Measurements from ENCODE around the gene AKAP3.
A peak's percentile ranks its signal among the peaks of the same experiment; 100 is the strongest.

AKAP3 gene

DNA sequence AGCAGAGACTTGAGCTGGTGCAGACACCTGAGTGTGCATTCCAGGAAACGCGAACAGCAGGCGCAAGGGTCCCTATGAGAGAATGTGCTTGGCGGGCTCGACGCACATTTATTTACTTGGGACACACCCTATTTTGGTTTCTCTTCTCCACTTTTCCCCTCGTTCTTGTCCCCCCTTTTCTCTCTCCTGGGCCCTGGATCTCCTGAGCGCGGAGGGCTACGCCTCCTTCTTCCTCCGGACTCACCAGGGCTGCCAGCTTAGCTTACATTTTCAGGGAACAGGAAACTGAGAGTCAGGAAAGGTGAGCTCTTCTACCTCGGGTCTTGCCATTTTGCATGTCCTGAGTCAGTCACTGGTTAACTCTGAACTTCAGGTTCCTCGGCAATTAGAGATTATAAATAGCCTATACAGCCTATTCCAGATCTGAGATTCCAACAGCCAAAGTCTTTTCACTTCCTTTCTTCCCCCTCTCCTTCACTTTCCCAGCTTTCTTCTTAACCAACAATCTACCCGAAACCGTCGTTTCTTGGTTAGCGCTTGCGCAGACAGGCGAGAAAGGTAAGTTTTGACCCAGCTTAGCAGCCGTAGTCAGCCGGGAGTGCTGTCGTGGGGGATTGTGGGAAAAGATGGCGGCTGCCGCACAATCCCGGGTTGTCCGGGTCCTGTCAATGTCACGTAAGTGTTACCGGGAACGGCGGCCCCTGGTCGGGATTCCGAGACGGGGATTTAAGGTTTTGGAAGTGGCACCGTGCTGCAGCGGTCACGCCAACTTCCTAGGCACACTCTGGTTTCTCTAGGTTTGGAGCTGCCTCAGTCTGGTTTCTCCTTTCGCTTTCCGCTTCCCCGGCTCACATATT lies at the start of gene AKAP3, which contains the start of gene NDUFA9:
Gene AKAP3 (minus strand): TSS at position 551 of the 857 bp plus-strand sequence. CDS start 10,855 bp downstream, outside the sequence.
Gene NDUFA9 (plus strand): TSS at position 614 of the 857 bp plus-strand sequence. CDS start 13 bp downstream, at position 627.
- peak; percentile 69 for DNase-seq (ENCODE audit: low read depth)

DNA sequence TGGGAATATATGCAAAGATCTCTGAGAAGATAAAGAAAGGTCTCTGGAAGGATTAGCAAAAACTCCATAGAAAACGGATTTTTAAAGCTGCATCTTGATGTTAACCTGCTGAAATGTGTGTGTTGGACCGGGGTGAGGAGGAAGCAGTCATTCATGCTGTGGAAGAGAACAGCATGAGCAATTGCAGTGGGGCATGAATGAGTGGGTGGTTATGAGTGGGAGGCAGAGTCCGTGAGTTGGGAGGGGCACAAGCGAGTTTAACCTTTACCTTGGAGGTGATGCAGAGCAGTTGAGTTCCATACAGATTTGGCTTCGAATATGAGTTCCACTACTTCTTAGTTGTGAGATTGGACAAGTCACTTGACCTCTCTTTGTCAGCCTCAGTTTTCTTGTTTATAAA lies 41.9 kb upstream of the AKAP3 start:
- DNase-seq (ENCODE audit: low read depth) = no peak

DNA sequence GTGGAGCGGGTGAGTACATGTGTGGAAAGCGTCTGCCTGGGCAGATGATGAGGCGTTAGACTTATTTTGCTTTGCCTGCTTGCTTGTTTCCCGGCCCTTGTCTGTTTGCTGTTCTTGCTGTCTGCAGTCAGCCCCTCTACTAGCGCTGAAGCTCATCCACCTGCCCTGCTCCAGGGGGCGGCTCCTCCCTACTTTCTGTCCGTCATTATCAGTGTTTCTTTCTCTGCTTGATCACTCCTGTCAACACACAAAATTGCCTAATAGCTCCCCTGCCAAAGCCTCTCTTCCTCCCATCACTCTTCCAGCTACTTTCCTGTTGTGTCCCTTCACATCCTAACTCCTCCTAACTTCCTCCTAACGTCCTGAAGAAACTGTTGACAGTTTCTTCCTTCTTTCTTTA lies 36.5 kb upstream of the AKAP3 start:
- DNase-seq (ENCODE audit: low read depth) = no peak

DNA sequence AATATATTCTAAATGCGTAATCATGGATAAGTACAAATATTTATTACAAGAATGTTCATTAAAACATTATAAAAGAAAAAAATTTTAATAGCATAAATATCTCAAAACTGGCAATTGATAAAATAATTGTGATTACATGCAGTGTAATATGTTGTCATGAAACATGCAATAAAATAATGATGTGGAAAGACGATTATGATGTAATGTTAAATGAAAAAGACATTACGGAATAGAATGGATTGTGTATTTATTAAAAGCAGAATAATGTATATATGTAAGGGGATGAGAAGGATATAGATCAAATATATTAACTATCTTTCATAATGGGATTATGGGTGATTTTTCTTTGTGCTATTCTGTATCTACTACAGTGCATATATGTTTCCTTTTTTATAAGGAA lies 32.9 kb upstream of the AKAP3 start:
- DNase-seq (ENCODE audit: low read depth) = no peak

DNA sequence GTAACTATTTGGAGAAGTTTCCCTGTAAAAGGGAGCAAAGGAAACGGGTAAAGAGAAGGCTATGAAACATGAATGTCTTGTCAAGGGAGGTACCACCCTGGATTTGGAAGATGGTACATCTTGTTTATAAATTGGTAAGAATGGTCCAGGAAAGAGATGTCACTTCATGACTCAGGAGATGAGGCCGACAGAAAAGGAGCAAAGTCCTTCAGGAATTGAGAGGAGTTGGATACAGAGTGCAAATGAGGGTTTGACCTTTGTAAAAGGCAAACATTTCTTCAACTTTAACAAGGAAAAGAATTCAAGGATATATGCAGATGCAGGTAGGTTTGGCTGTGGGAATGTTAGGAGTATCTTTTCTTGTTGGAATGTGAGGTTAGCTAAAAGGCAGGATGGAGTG lies 30.9 kb upstream of the AKAP3 start:
- no peak for DNase-seq (ENCODE audit: low read depth)

DNA sequence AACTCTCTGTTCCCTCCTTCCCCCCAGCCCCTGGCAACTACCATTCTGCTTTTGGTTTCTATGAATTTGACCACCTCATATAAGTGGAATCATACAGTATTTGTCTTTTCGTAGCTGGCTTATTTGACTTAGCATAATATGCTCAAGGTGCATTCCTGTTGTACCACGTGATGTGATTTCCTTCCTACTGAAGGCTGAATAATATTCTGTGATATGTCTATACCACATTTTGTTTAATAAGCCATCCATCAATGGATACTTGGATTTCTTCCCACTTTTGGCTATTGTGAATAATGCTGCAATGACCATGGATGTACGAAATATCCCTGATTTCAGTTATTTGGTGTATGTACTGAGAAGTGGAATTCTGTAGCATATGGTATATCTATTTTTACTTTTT lies 16.4 kb upstream of the AKAP3 start:
- no peak for DNase-seq (ENCODE audit: low read depth)

DNA sequence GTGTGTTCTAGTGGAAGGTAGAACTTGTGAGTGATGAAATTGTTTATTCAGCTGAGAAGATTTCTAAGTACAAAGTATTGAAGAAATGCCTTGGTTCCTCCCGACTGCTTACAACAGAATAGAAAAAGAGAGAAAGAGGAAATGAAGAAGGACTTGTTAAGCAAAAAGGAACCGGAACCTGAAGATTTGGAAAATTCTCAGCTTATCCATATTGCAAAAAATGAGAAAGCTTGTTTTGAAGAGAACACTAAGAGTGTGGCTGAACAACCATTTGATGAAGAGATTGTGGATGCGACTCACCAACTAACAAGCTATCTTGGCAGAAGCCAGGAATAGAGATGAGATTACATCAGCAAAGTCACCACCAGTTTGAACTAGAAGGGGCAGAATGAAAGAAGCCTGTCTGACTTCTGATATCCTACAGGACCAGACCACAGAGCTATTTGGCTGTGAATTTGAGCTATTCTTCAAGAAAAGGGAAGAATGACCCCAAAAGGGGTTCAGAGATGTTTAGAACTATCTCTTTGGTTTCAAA lies 15.2 kb upstream of the AKAP3 start:
- peak; percentile 63 for DNase-seq (ENCODE audit: low read depth)

DNA sequence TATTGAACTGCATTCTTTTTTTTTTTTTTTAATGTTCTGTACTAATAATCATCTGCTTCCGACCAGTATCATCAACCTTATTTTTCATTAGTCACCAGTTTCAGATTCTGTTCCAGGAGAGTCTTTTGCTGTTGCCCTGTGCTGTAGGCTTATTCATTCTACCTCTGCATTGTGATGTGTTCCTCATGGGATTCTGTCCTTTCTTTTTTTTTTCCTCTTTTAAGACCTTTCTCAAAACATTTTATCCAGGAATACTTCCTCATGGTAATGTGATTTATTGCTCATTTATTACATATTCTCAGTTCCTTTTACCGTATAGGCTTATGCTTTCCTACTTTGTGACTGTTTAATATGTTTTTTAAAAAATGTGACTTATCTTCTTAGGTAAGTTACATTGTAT lies 4.8 kb upstream of the AKAP3 start:
- no peak for DNase-seq (ENCODE audit: low read depth)

DNA sequence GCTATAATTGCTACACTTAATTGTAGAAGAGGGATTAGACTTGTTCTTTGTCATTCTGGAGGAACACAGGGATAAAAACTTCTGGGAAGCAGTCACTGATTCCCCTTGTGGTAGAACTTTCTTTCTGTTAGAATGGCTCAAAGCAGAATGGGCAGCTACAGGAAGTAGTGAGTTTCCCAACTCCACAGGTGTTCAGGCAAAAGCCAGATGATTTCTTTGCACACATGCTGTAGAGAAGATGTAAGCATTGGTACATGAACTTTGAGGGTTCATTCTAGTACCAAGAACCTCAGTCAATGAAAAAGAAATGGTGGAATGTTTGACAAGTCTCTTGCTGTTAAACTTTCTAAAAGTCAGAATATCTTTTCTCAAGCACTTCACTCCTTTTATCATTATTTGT lies 4.4 kb upstream of the AKAP3 start:
- no peak for DNase-seq (ENCODE audit: low read depth)

DNA sequence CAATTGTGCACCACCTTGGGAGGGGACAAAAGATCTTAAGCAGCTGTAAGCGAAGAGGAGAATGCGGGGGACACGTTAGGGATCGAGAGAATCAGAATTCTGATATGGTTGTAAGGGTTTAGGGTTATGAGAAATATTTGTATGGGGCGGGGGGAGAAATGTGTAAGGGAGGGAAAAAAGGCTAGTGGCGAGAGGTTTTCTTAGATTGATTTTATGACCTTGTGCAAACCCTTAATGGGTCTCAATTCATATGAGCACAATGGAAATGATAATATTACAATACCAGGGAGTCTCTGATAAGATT lies 459 bp upstream of the AKAP3 start:
- DNase-seq (ENCODE audit: low read depth) = no peak

DNA sequence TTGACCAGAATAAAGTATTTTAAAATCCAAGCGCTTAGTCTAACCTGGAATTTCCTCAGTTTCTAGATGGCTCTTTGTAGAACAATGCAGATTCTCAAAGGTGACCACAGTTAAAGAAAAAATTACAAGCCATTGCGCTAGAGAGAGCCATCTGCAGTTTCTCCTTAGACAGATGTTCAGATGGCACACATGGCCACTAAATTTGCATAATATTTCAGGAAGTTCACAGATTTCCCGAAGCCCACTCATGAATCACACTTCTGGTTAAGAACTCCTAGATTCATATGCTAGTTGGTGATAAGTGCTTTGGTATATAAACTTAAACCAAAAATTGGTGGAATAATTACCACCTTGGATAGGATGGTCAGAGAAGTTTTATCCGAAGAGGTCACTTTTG lies 749 bp downstream of the AKAP3 start:
- no peak for DNase-seq (ENCODE audit: low read depth)

DNA sequence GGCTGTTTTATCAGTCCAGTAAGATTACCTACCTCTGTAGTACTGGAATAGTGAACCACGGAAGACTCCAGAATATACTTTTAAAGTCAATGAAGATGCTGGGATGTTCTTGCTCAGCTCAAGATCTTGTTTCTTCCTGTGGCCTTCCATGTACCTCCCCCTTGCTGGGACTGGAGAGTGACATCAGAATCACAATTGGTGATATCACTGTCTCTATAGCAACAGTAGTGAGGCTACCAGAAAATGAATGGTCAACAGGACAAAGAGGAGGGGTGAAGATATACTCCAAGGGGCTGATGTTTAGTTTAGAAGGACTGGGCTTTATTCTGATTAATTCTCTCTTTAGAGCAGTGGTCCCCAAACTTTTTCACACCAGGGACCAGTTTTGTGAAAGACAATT lies 3.8 kb downstream of the AKAP3 start:
- DNase-seq (ENCODE audit: low read depth) = no peak

DNA sequence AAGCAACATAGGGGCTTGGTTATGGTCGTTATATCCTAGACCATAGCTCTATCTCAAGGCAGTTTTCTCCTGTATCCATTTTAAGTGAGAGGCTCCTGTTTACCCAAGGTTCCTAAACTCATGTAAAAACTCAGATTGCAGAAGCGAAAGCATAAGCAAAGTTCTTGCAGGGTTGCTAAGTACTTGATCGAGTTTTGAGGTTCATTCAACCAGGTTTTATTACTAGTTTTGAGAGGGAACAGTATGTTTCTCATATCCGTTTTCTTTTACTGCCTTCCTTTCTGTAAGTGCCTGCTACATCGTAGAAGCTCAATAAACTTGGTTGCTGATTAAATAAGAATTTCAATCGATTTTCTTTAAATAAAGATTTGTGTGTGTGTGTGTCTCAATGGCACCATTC lies 5.1 kb downstream of the AKAP3 start:
- no peak for DNase-seq (ENCODE audit: low read depth)

DNA sequence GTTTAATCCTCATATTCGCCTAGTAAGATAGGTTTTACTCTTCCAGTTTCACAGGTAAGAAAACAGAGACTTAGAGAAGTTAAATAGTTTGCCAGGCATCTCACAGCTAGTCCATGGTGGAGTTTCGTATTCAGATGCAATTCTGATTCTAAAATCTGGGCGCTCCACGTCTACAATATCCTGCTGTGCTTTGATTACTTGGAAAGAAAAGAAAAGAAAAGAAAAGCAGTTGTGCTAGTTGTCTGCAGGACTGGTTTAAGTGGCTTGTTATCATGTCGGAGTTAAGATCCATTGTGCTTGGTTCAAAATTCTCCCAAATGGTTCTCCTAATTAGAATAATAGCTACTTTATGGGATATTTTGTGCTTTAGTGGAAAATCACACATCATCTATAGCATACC lies 18.6 kb downstream of the AKAP3 start:
- DNase-seq (ENCODE audit: low read depth) = no peak

DNA sequence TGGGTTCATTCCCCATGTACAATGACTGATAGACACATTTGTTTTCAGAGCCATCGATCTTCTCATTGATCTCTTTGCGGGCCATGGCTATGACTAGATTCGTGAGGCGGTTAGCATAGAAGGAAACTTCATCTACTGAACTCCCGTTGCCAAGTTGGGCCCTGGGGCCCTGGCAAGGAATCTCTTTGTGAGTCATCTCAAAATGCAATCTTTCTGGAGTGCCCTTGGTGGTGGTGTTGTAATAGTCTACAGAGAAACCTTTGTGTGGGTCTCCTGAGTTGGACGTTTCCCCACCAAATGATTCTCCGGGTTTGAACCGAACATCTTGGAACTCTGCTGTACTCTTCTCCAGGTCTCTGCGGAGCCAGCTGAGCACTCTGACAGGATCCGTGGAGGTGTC lies 20.4 kb downstream of the AKAP3 start:
- no peak for DNase-seq (ENCODE audit: low read depth)

DNA sequence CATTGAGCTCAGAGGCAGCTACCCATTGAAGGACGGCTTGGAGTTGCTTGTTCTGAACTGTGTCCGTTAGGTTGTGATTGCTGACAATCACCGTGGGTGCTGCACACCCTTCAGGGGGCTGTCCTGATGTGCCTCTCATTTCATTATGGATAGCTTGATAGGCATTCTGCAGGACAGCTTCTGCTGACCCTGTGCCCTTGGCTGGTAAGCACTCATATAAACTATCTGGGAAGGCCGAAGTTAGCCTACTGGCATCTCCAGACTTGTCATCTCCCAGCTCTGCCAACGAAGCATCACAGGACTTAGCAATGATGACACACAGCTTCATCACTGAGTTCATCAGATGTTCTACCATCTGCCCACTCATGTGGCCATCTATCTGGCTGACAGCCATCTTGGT lies 22.3 kb downstream of the AKAP3 start:
- DNase-seq (ENCODE audit: low read depth) = no peak

DNA sequence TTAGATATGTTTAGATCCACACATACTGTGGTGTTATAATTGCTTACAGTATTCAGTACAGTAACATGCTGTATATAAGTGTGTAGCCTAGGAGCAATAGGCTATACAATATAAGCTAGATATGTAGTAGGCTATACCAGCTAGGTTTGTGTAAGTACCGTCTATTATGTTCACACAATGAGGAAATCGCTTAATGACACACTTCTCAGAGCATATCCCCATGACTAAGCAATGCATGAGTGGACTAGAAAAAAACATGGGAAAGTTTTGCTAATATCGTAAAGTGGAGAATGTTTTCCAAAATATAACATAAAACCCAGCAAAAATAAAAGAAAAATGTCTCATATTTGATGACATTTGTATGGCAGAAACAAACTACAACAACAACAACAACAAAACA lies 27.3 kb downstream of the AKAP3 start:
- DNase-seq (ENCODE audit: low read depth) = no peak

DNA sequence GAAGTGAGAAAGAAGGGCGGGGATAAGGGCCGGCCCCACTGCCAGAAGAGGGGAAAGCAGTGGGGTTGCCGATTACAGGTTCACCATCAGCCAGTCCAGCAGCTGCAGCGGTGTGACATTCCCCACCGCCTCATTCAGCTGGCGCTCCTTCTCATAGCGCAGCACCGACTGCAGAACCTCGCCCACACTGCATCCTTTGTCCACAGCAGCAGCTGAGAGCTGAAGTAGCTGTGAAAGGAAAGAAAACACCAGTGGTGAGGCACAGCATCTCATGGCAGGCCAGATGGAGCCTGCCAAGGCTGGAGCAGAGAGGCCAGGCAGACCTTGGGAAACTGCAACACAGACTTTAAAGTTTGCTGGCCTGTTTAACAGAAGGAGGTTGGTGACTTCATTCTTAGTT lies 33.2 kb downstream of the AKAP3 start:
- no peak for DNase-seq (ENCODE audit: low read depth)

DNA sequence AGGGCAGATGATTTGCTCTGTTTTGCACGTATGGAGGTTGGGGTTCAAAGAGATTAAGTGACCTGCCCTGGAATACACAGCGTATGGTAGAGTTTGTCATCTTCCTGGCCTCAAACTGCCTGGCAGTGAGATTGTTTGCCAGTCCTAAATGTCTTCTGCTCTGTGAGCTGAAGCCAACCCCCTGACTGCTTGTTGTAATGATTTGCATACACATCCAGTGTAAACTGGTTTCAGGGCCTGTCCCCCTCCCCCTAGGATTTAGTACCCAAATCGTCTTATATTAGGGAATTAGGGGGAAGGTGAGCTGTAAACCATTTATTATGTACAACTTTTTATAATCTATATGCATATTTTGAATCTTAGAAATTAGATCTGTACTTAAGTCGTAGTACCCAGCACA lies 38.4 kb downstream of the AKAP3 start:
- DNase-seq (ENCODE audit: low read depth) = no peak

DNA sequence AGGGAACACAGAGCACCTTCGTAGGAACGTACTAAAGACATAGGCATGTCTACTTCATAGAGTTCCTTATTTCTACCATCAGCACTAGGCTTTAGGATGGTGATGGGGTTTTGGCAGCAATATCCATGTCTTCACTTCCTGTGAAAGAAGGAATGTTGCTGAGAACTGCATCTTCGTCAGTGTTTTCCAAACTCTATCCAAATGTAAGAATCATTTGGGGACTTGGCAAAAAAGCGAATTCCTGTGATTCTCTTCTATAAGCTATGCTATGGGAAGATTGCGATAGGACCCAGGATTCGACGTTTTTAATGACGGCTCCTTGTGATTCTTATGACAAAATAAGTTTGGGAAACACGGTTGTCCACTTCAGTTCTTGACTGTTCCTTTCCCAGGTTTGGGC lies 39.8 kb downstream of the AKAP3 start:
- no peak for DNase-seq (ENCODE audit: low read depth)

DNA sequence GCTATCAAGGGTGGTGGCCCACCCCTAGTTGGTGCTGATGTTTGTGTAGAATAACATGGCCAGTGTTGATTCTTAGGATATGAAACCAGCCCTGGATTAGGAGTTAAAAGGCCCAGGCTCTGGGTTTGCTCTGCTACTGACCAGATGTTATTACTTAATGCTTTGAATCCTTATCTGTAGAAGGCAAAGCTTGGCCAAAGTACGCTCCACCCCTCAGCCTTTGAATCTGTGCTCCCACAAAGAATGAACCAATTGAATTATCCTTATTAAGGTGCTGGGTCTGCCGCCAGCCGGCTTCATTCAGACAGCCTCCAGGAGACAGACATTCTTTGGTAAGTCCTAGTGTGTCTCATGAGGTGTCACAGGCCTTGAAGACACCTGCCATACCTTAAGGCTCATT lies 41.8 kb downstream of the AKAP3 start:
- DNase-seq (ENCODE audit: low read depth) = no peak

DNA sequence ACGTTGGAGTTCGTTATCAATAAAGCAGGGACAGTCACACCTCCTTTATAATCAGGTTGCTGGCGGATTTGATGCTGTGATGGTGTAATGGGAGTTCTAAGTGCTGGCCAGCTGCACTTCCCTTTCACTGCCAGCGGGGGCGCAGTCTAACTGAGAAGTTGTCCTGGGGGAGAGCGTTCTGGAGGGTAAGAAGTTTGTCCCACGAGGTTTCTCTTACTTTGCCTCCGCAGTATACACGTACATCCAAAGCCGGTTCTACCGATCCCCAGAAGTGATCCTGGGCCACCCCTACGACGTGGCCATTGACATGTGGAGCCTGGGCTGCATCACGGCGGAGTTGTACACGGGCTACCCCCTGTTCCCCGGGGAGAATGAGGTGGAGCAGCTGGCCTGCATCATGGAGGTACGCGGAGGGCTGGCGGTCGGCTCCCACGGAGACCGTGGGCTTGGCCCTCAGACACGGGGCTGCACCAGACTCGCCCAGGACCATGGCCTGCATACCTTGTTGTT lies 44.1 kb downstream of the AKAP3 start:
- peak; percentile 83 for DNase-seq (ENCODE audit: low read depth)

DNA sequence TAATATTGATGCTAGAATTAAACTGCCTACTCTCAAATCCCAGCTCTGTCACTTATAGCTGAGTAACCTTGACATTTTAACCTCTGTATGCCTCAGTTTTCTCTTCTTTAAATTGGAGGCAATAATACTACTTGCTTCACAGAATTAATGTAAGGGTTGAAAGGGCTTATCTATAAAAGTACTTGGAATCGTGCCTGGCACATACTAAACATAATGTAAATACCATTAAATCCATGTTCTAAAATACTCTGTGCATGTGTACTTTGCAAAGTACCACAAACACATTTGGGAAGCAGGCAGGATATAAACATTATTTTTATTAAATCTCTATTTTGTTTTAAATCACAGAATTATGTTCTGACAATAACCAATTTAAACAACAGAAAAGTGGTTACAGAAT lies 44.9 kb downstream of the AKAP3 start:
- DNase-seq (ENCODE audit: low read depth) = no peak

DNA sequence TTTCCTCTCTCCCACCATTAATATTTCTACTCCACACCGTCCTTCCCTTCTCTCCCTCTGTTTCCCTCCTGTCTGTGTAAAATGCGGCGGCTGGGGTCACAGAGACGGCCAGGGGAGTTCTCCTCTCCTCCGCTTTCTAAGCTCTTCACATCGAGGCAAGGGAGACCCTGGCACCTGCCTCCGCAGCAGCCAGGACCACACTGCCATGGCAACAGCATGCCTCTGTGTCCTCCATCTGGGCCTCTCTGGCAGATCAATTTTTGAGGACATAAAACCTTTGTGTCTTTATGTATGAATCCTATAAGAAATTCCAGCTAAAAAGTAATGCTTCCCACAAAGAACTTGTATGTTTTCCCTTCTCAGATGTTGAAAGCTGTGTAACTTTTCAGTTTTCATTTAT lies 45.4 kb downstream of the AKAP3 start:
- no peak for DNase-seq (ENCODE audit: low read depth)
